Breast epithelium (tissue), 4 donors: ENCODE results near the gene CLDND2. TPM values are rescaled to one million over a fixed set of nuclear protein-coding genes. Genes with fewer than 3 reads are reported as not detected.

Experiments
- DNase-seq, 2 donors: peaks; one replicate each; pipeline ENCODE4 v3.0.0-alpha.2; 2019; ENCODE audit warnings: low spot score in 2 of 2
- H3K27ac ChIP-seq, 2 donors: fragments of 200-600 bp; sonication (generic) in 1 of 2; one replicate each; pipeline ENCODE4 v1.5.1; 2016 to 2019; ENCODE audit warnings: mild to moderate bottlenecking in 1 of 2
- H3K27me3 ChIP-seq, 2 donors: fragments of 200-600 bp; sonication (generic) in 1 of 2; one replicate each; pipeline versions ENCODE4 v1.5.1 to v1.6.0; 2017 to 2019; ENCODE audit warnings: control low read depth in 1 of 2, mild to moderate bottlenecking in 1 of 2
- H3K36me3 ChIP-seq: fragments of 200-600 bp; one replicate; pipeline ENCODE4 v1.5.1; 2019
- H3K4me1 ChIP-seq, 2 donors: fragments of 200-600 bp; sonication (generic); one replicate each; pipeline ENCODE4 v1.5.1; 2016 to 2019; ENCODE audit warnings: control low read depth in 1 of 2
- H3K4me3 ChIP-seq, 3 donors: fragments of 200-600 bp; sonication (generic); 1 replicate in 2 of 3; 2 replicates in 1 of 3; pipeline ENCODE4 v1.5.1; 2016 to 2019; ENCODE audit warnings: mild to moderate bottlenecking in 3 of 3, moderate library complexity in 2 of 3
- H3K9me3 ChIP-seq, 2 donors: fragments of 200-600 bp; sonication (generic) in 1 of 2; one replicate each; pipeline ENCODE4 v1.5.1; 2016 to 2019; ENCODE audit warnings: control low read depth in 1 of 2
- CTCF ChIP-seq, 3 donors: fragments of 450-650 bp; IDR thresholded peaks; one replicate each; pipeline ENCODE4 v1.5.1; 2016 to 2017; ENCODE audit warnings: antibody characterized with exemption in 3 of 3, mild to moderate bottlenecking in 3 of 3, moderate library complexity in 3 of 3
- POLR2A ChIP-seq: fragments of 450-650 bp; IDR thresholded peaks from one replicate; pipeline ENCODE4 v1.6.1; 2016; ENCODE audit warnings: antibody characterized with exemption, mild to moderate bottlenecking, moderate library complexity
- POLR2AphosphoS5 ChIP-seq, 3 donors: sonication (generic); formaldehyde crosslinking; IDR thresholded peaks; one replicate each; pipeline ENCODE4 v1.6.1; 2017; ENCODE audit warnings: antibody characterized with exemption in 3 of 3
- intact Hi-C: fragments of 100-400 bp; cut with DNase I; formaldehyde crosslinking; loops from one replicate; pipeline ENCODE4 v1.15.1; 2023; ENCODE audit warnings: low total_unique reads
- total RNA-seq, 3 donors: library from RNA; depleted of rRNA; stranded (reverse); fragments of >200 nt; gene quantifications; one replicate each; pipeline ENCODE4 v1.1.0, GENCODE V29; 2016

CLDND2 gene
- total RNA-seq, 3 donors from 2014 or later = not detected

- Histone ChIP-seq H3K36me3 (no peaks in the 10 kb centered on the region), H3K4me1 (no peaks in the 10 kb centered on the region), H3K27me3 (no peaks in the 10 kb centered on the region), H3K27ac (no peak overlapping the region), H3K9me3 (no peaks in the 10 kb centered on the region), H3K4me3 (no peak overlapping the region)
- TF ChIP-seq CTCF (IDR thresholded peaks at IDR 0.05) = no peak
- no peak for TF ChIP-seq POLR2A
- no peak for TF ChIP-seq POLR2AphosphoS5 (IDR thresholded peaks at IDR 0.05)
- intact Hi-C loops = no loop called here
- DNase-seq = no peak
Measured at GRCh38 chr19:51372021-51372648, 3.3 kb upstream of the CLDND2 start.

DNA sequence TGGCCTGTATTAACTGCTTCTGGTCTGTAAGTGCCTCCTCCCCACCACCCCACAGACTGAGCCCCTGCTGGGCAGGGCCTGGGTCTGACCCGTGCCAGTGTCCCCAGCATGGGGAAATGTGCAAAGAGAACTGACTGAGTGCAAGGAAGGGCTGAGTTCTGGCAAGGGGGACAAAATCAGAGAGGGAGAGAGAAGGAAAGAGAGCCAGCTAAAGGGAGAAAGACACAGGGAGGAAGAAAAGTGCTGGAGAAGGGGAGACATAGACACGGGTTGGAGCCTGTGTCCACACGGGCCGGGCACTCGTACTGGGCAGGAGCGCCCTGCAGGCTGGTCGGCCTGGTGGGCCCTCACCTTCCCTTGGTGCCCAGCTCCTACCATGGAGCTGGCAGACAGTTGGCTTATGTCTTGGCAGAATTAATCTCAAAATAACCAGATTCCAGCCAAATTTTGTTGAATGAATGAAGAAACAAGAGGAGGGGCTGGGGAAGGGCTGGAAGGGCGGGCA, 2.4 kb upstream of the CLDND2 start:
- TF ChIP-seq CTCF (IDR thresholded peaks at IDR 0.05) (no peak), POLR2A (no peak), POLR2AphosphoS5 (IDR thresholded peaks at IDR 0.05) (no peak)
- DNase-seq = no peak
- no peaks in the 10 kb centered on the region for H3K36me3 ChIP-seq
- H3K27ac ChIP-seq = no peak overlapping the region
- H3K27me3 ChIP-seq = no peaks in the 10 kb centered on the region
- no peak overlapping the region for H3K4me3 ChIP-seq
- intact Hi-C loops = no loop called here
- no peaks in the 10 kb centered on the region for H3K4me1 ChIP-seq
- H3K9me3 ChIP-seq = no peaks in the 10 kb centered on the region

DNA sequence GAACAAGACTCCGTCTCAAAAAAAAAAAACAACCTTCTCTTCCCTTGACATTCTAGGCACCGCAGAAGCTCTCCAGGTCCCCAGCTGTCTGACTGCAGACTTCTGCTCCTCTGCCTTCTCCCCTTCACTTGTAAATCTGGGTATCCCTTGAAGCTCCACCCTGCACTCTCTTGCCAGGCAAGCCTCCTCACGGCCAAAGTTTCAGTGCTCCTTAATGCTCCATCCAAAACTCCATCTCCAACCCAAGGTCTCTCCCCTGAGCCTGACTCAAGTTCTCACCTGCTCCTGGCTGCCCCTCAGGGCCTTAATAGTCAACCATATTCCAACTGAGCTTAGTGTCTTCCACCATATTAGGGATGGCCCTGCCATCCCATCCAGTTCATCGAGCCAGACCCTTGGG, 1.4 kb upstream of the CLDND2 start:
- no peaks in the 10 kb centered on the region for H3K9me3 ChIP-seq
- H3K27me3 ChIP-seq = no peaks in the 10 kb centered on the region
- no peaks in the 10 kb centered on the region for H3K4me1 ChIP-seq
- no peak for TF ChIP-seq POLR2A
- no peak for TF ChIP-seq CTCF (IDR thresholded peaks at IDR 0.05)
- TF ChIP-seq POLR2AphosphoS5 (IDR thresholded peaks at IDR 0.05) = no peak
- H3K27ac ChIP-seq = no peak overlapping the region
- no peak for DNase-seq
- H3K36me3 ChIP-seq = no peaks in the 10 kb centered on the region
- H3K4me3 ChIP-seq = no peak overlapping the region
- intact Hi-C loops = no loop called here

DNA sequence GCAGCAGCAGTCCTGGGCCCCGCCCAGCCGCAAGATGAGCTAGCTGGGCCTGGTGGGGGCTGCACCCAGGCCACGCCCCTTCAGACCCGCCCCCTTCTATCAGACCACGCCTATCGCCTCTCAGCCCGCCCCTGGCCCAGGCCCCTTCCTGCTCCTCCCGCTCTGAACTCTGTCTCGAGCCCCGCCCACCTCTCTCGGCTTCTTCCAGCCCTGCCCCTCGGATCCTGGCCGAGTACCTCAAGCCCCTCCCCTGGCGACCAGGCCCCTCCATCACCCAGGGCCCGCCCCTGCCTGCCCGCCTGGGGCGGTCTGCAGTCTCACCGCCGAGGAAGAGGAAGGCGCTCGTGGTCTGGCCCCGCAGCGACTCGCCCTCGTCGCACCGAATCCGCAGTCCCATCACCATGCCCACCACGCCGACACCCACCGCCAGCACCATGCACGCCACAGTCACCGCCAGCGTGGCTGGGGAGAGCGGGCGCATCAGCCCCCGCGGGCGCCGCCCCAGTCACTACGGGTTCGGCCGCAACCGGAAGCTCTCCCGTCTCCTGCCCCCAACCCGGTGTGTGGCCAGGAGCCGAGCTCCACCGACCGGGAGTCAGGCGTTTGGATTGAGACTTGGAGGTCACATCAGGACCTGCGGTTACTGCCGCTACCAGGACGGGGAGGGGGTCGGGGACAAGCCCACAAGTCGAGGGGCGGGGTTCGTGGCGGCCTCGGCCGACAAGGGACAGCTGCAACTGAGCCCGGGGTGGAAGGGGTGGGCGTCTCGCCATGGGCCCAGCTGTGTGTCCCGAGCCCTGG, 1.0 kb downstream of the CLDND2 start:
- peak overlapping the region; percentile 58 to 84 (median 82) for H3K4me3 ChIP-seq
- DNase-seq = peak; percentile 97 to 99

More for the DNA sequence above, 1.0 kb downstream of the CLDND2 start:
- Histone ChIP-seq H3K36me3 (no peaks in the 10 kb centered on the region), H3K4me1 (no peaks in the 10 kb centered on the region), H3K27ac (peak overlapping the region; percentile 94), H3K9me3 (no peaks in the 10 kb centered on the region), H3K27me3 (no peaks in the 10 kb centered on the region)
- TF ChIP-seq CTCF (IDR thresholded peaks at IDR 0.05) (no peak), POLR2A (no peak), POLR2AphosphoS5 (IDR thresholded peaks at IDR 0.05) (peak in 2 of 3 donors; percentile 30 to 45)
- intact Hi-C loops = no loop called here
